Stimulated activated CD8-positive, alpha-beta memory T cell treated with anti-CD3 and anti-CD28 coated beads, Interleukin-4, amount 100 ng/mL, for 1 hour (primary cell): ENCODE measurements around the gene PRKAA2.

Experiments used
- DNase-seq, 2 donors: peaks; one replicate each; pipeline ENCODE4 v3.0.0-alpha.2; 2020; ENCODE audit warnings: low read depth in 2 of 2, low spot score in 1 of 2

Gene PRKAA2

DNA sequence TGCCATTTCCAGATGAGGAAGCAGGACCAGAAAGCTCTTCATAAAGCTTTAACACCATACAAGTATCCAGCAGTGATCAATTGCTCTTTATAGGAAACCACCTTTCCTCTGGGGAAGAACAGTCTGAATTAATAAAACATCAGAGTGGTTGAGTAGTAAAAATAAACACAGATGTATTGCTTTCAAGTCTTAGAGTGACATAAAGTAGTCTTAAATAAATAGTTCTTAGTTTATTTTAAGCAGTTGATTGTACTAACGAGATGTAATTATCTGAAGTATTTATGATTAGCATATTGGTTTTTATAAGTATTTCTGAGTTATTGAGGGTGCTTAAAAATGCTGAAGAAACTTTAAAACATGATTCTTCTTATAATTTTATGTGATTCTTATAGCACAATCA is 67.0 kb downstream of the PRKAA2 start:
- DNase-seq: no peak

DNA sequence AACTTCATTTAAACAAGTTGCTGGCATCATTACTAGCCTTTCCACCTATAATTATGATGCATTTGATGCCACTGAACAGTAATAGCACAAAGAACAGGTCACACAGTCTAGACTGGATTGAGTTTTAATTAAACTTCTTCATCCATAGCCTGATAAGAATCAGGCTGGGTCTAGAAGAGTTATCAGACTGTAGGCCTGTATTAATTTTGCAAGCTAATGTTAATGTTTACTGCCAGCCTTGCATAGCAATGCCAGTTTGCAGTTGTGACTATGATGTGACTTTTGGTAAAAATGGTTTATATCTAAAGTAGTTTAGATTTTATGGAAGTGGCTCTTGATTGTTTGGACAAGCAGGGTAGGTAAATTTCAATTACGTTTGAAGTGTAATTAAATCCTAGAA is 68.0 kb downstream of the PRKAA2 start:
- DNase-seq: no peak

GRCh38 chr1:56715156-56715555 is 70.0 kb downstream of the PRKAA2 start:
- DNase-seq: no peak

- DNase-seq: no peak
Measured at GRCh38 chr1:56719171-56719570, 74.1 kb downstream of the PRKAA2 start.

DNA sequence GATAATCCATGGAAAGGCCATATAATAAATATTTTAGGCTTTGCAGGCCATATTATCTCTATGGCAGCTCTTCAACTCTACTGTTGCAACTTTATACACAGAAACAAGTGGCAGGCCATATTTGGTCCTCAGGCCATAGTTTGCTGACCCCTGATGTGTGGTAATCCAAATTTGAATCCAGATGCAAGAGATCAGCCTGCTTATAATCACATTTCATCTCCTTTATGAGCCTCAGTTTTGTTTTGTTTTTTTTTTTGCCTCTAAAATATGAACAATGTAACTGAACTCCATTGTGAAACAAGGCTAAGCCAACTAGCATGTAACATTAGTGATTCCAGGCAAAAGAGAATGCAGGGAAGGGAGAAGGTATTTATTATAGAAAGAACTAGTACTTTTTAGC is 81.6 kb downstream of the PRKAA2 start:
- no peak for DNase-seq

DNA sequence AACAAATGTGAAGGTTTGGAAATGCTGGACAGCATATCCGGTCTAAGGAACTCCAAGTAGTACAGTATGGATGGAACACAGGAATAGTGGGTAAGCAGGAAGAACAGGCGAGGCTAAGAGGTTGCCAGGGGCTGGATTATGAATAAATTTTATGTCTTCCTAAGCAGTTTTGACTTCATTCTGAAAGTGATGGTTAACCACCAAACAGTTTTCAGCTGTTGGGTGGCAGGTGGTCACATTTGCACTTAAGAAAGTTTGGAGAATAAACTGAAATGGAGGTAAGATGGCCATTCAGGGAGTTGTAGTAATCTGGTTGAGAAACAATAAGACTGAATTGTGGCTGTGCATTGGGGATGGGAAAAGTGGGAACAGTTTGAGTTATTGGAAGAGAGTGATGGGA is 83.8 kb downstream of the PRKAA2 start:
- DNase-seq: no peak

GRCh38 chr1:56745231-56745630 is 100.1 kb downstream of the PRKAA2 start:
- DNase-seq: no peak

- no peak for DNase-seq
Measured at GRCh38 chr1:56754708-56755479, 109.8 kb downstream of the PRKAA2 start.

- no peak for DNase-seq
Measured at GRCh38 chr1:56755911-56756310, 110.8 kb downstream of the PRKAA2 start.

GRCh38 chr1:56758135-56758534 is 113.0 kb downstream of the PRKAA2 start:
- DNase-seq: no peak

DNA sequence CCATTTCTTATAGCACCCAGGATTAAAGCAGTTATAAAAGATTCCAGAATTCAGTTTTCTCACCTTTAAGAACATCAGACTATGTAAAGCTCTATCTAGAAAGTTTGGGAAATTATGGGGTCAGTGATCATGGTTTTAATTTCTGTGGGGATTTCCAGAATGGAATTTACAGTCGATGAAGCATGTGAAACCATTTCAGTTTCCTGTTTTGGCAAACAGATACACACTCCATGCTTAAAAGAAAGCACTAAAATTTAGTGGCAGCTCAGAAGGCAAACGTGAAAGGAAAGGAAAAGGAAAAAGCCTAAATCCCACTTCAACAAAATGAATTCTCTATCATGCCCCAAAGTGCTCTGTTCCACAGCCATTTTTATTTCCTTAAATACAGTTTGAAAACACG is 113.7 kb downstream of the PRKAA2 start:
- DNase-seq: no peak
